K562 (cell line): Measurements from ENCODE around the gene CDR2L. TPM values are rescaled to one million over a fixed set of nuclear protein-coding genes. Genes with fewer than 3 reads are reported as not detected.
A peak's percentile ranks its signal among the peaks of the same experiment; 100 is the strongest.

Experiments
- BRF1 ChIP-seq: IDR thresholded peaks from 3 replicates; pipeline ENCODE4 v1.6.1; 2011; ENCODE audit warnings: borderline replicate concordance, mild to moderate bottlenecking; ENCODE audit not compliant: insufficient read length; ENCODE audit errors: extremely low read depth
- CEBPG ChIP-seq, 3 experiments: fragments of 200-800 bp in 1 of 3; sonication (Bioruptor generic) in 1 of 3; sonication (generic) in 1 of 3; formaldehyde crosslinking in 1 of 3; IDR thresholded peaks in 2 of 3; conservative IDR thresholded peaks in 1 of 3; 2 replicates each; pipeline versions ENCODE4 v1.6.1 to v1.8.0; 2016 to 2022; ENCODE audit warnings: missing compliant biosample characterization in 2 of 3, missing genetic modification characterization in 2 of 3, mild to moderate bottlenecking in 1 of 3, missing genetic modification reagents in 1 of 3
- CGGBP1 ChIP-seq: fragments of 250-450 bp; sonication (Bioruptor Pico); IDR thresholded peaks from 2 replicates; pipeline ENCODE4 v1.9.0; 2021; ENCODE audit warnings: mild to moderate bottlenecking
- CTBP1 ChIP-seq: fragments of 450-650 bp; IDR thresholded peaks from 2 replicates; pipeline ENCODE4 v1.6.1; 2016; ENCODE audit warnings: borderline replicate concordance
- DMBX1 ChIP-seq: fragments of 250-450 bp; sonication (Bioruptor Pico); IDR thresholded peaks from 2 replicates; pipeline ENCODE4 v1.8.0; 2022; ENCODE audit warnings: inconsistent platforms, mild to moderate bottlenecking, moderate library complexity, borderline replicate concordance
- FOXJ2 ChIP-seq: fragments of 200-800 bp; sonication (Bioruptor generic); IDR thresholded peaks from 2 replicates; pipeline ENCODE4 v1.6.1; 2016; ENCODE audit warnings: missing genetic modification characterization, missing compliant biosample characterization
- FOXK2 ChIP-seq, 2 experiments: fragments of 450-650 bp; IDR thresholded peaks in 1 of 2; conservative IDR thresholded peaks in 1 of 2; 2 replicates each; pipeline ENCODE4 v1.6.1; 2016; ENCODE audit warnings: low read depth in 2 of 2, mild to moderate bottlenecking in 1 of 2
- NFATC3 ChIP-seq: fragments of 450-650 bp; IDR thresholded peaks from 2 replicates; pipeline ENCODE4 v1.6.1; 2017; ENCODE audit warnings: mild to moderate bottlenecking
- NFE2 ChIP-seq: IDR thresholded peaks from 2 replicates; pipeline ENCODE4 v1.6.1; 2014; ENCODE audit warnings: antibody characterized with exemption, low read depth
- RFX5 ChIP-seq: IDR thresholded peaks from 2 replicates; pipeline ENCODE4 v1.6.1; 2011; ENCODE audit warnings: low read depth, mild to moderate bottlenecking, improper control_type of control experiment, low read length
- RHOXF2B ChIP-seq: fragments of 250-450 bp; sonication (Bioruptor Pico); conservative IDR thresholded peaks from 2 replicates; pipeline ENCODE4 v1.5.1; 2021
- RUNX1 ChIP-seq: sonication (generic); IDR thresholded peaks from 2 replicates; pipeline ENCODE4 v1.6.1; 2016; ENCODE audit warnings: antibody characterized with exemption, low read depth
- SNAPC5 ChIP-seq: fragments of 250-450 bp; sonication (Bioruptor Pico); IDR thresholded peaks from 2 replicates; pipeline ENCODE4 v1.8.0; 2021; ENCODE audit warnings: moderate library complexity, mild to moderate bottlenecking, inconsistent platforms
- SRSF7 ChIP-seq: fragments of 200-400 bp; formaldehyde crosslinking; optimal IDR thresholded peaks from 2 replicates; pipeline ENCODE3; 2017; ENCODE audit warnings: mild to moderate bottlenecking, low read depth, low read length
- STAT5B ChIP-seq: fragments of 250-450 bp; sonication (Bioruptor Pico); IDR thresholded peaks from 2 replicates; pipeline ENCODE4 v1.8.0; 2021; ENCODE audit warnings: mild to moderate bottlenecking, inconsistent platforms
- TAF1 ChIP-seq: IDR thresholded peaks from 2 replicates; pipeline ENCODE4 v1.6.1; 2011; ENCODE audit warnings: mild to moderate bottlenecking, low read length, moderate library complexity; ENCODE audit not compliant: insufficient read depth, control insufficient read depth, severe bottlenecking; ENCODE audit errors: extremely low read depth
- TFAM ChIP-seq: fragments of 250-450 bp; sonication (Bioruptor Pico); conservative IDR thresholded peaks from 2 replicates; pipeline ENCODE4 v1.5.0; 2021; ENCODE audit warnings: mild to moderate bottlenecking, moderate library complexity
- U2AF2 ChIP-seq: fragments of 200-400 bp; formaldehyde crosslinking; optimal IDR thresholded peaks from 2 replicates; pipeline ENCODE3; 2017; ENCODE audit warnings: low read depth, mild to moderate bottlenecking, low read length
- ZBED1 ChIP-seq: IDR thresholded peaks from 2 replicates; pipeline ENCODE4 v1.6.1; 2014
- ZC3H4 ChIP-seq: sonication (generic); formaldehyde crosslinking; IDR thresholded peaks from 2 replicates; pipeline ENCODE4 v1.9.0; 2021; ENCODE audit warnings: missing genetic modification reagents, borderline replicate concordance
- ZKSCAN1 ChIP-seq: fragments of 150-350 bp; IDR thresholded peaks from 2 replicates; pipeline ENCODE4 v1.6.1; 2016; ENCODE audit warnings: low read depth, low read length
- ZNF274 ChIP-seq: IDR thresholded peaks from 2 replicates; pipeline ENCODE4 v1.6.1; 2011; ENCODE audit warnings: low read depth, mild to moderate bottlenecking, low read length, moderate library complexity, borderline replicate concordance
- ZNF280B ChIP-seq: fragments of 250-450 bp; sonication (Bioruptor Pico); IDR thresholded peaks from 2 replicates; pipeline ENCODE4 v1.5.1; 2021; ENCODE audit warnings: mild to moderate bottlenecking
- ZNF398 ChIP-seq: fragments of 250-450 bp; sonication (Bioruptor Pico); IDR thresholded peaks from 2 replicates; pipeline ENCODE4 v1.8.0; 2021; ENCODE audit warnings: moderate library complexity, mild to moderate bottlenecking, inconsistent platforms
- ZNF445 ChIP-seq: fragments of 250-450 bp; sonication (Bioruptor Pico); IDR thresholded peaks from 2 replicates; pipeline ENCODE4 v1.4.0; 2020; ENCODE audit warnings: low read depth, mild to moderate bottlenecking, moderate library complexity
- polyA plus RNA-seq, 8 experiments: library from polyadenylated mRNA; depleted of rRNA in 4 of 8; stranded (reverse) in 5 of 8; unstranded in 3 of 8; fragments of >200 nt; fragmentation: Nextera tagmentation in 2 of 8; fragmentation: Illumina TruSeq in 1 of 8; extraction: Ambion mirVana in 2 of 8; extraction: Trizol in 1 of 8; gene quantifications; 2 replicates each; pipeline versions ENCODE4 v1.2.1 to v1.2.3, GENCODE V29; 2011 to 2014; ENCODE audit warnings: inconsistent platforms in 1 of 8, missing spikeins in 1 of 8
- total RNA-seq, 7 experiments: library from RNA; depleted of rRNA in 6 of 7; stranded (reverse); fragments of >200 nt in 6 of 7; fragmentation: Illumina TruSeq in 2 of 7; extraction: Trizol in 2 of 7; gene quantifications; 2 replicates each; pipeline versions ENCODE4 v1.2.1 to v1.2.3, GENCODE V29; 2011 to 2021; ENCODE audit warnings: low replicate concordance in 1 of 7

Gene CDR2L
- total and polyA plus RNA-seq, 9 of the 15 experiments (the other 6 are each of a cell fraction or from before 2014, with no cell fraction given), result 2.7 to 16.0 (median 7.3) TPM

GRCh38 chr17:75036643-75037268 is 49.3 kb downstream of the CDR2L start (continued):
- TF ChIP-seq FOXJ2 (tag) (no peak), RUNX1 (no peak), FOXK2 (conservative IDR thresholded peaks at IDR 0.05 in 1 of 2, IDR thresholded peaks at IDR 0.05 in 1 of 2; ENCODE audit: low read depth in 2 of 2) (peak in 1 of 2 experiments; percentile 70; a peak in 2 of 4 replicates), ZKSCAN1 (0 out of 2 replicates have a peak, but pooled peaks have one; percentile 14), RHOXF2B (CRISPR knock-in tag) (no peak), ZNF280B (no peak), RFX5 (no peak), ZNF445 (CRISPR knock-in tag) (no peak), SRSF7 (no peak), CEBPG (CRISPR knock-in tag; IDR thresholded peaks at IDR 0.05) (no peak), CEBPG (tag; conservative IDR thresholded peaks at IDR 0.05 in 1 of 2, IDR thresholded peaks at IDR 0.05 in 1 of 2) (no peak), TAF1 (peak; percentile 11), STAT5B (CRISPR knock-in tag) (no peak), TFAM (CRISPR knock-in tag) (no peak), ZC3H4 (CRISPR knock-in tag) (no peak), SNAPC5 (no peak), ZNF274 (no peak), CGGBP1 (CRISPR knock-in tag) (no peak), NFE2 (no peak), U2AF2 (no peak), BRF1 (no peak), CTBP1 (peak; percentile 88), DMBX1 (CRISPR knock-in tag) (0 out of 2 replicates have a peak, but pooled peaks have one; percentile 47), ZBED1 (no peak), ZNF398 (no peak), NFATC3 (no peak)
